ENCODE measurements around the gene CCNH. TPM values are rescaled to one million over a fixed set of nuclear protein-coding genes. Genes with fewer than 3 reads are reported as not detected.

CCNH gene
- total and polyA plus RNA-seq, 2 of the 4 experiments (the other 2 are of a cell fraction) = 37.4 to 100 TPM

- Histone ChIP-seq H3K36me3 (ENCODE audit: control insufficient read depth, insufficient read depth, low read length) (no peaks in the 10 kb centered on the region), H2AK5ac (ENCODE audit: low read depth, low read length) (no peak overlapping the region), H3K27ac (ENCODE audit: insufficient read depth, low read length) (no peak overlapping the region), H3K9ac (ENCODE audit: low read depth, low read length) (no peak overlapping the region), H2BK5ac (ENCODE audit: low read depth, low read length, poor library complexity, severe bottlenecking) (no peak overlapping the region), H3K23ac (ENCODE audit: low read depth, low read length) (no peak overlapping the region), H3K4me1 (ENCODE audit: control insufficient read depth, insufficient read depth, low read length) (no peaks in the 10 kb centered on the region), H2AFZ (replicated peaks; ENCODE audit: low read length, poor library complexity) (no peak overlapping the region), H3K9me1 (ENCODE audit: insufficient read depth, low read length) (no peaks in the 10 kb centered on the region), H3K4ac (ENCODE audit: low read depth, low read length) (no peak overlapping the region), H4K91ac (ENCODE audit: insufficient read depth, low read depth, low read length) (no peak overlapping the region), H3K9me3 (ENCODE audit: control insufficient read depth, insufficient read depth, low read length) (no peaks in the 10 kb centered on the region), H3K79me1 (ENCODE audit: low read depth in 1 of 2, low read length in 2 of 2) (no peaks in the 10 kb centered on the region), H3K4me3 (ENCODE audit: insufficient read depth, low read depth, low read length) (no peak overlapping the region), H2BK15ac (ENCODE audit: low read depth, low read length) (no peak overlapping the region), H3K4me2 (ENCODE audit: low read depth, low read length) (no peak overlapping the region), H4K20me1 (ENCODE audit: insufficient read depth, low read length) (no peaks in the 10 kb centered on the region), H2BK20ac (ENCODE audit: low read depth, low read length) (no peak overlapping the region), H2AK9ac (replicated peaks; ENCODE audit: low read depth, low read length, poor library complexity) (no peak overlapping the region), H3K14ac (replicated peaks; ENCODE audit: low read depth, low read length) (no peak overlapping the region), H4K8ac (ENCODE audit: low read depth in 2 of 2, low read length in 2 of 2) (no peak overlapping the region), H4K5ac (ENCODE audit: low read depth, low read length) (no peak overlapping the region), H3K18ac (ENCODE audit: low read depth, low read length) (no peak overlapping the region), H3K56ac (ENCODE audit: extremely low read depth, insufficient read depth, low read length) (no peak overlapping the region), H3K27me3 (ENCODE audit: control insufficient read depth, insufficient read depth, low read length) (no peaks in the 10 kb centered on the region), H2BK120ac (ENCODE audit: low read depth, low read length) (no peak overlapping the region)
- no TSS peak for BruUV-seq (replicated peaks)
- POLR2A ChIA-PET (ENCODE audit: unreplicated experiment) = no interaction called here
- TF ChIP-seq RAD21 (IDR thresholded peaks at IDR 0.05; ENCODE audit: low read length) (no peak), NFE2L2 (IDR thresholded peaks at IDR 0.05; ENCODE audit: low read depth, low read length) (no peak), MAZ (IDR thresholded peaks at IDR 0.05; ENCODE audit: borderline replicate concordance, low read depth, low read length) (no peak), POLR2A (IDR thresholded peaks at IDR 0.05; ENCODE audit: low read depth, low read length) (no peak), CEBPB (IDR thresholded peaks at IDR 0.05; ENCODE audit: low read depth, low read length) (peak; percentile 45; the same call in 1 of the 2 replicates)
- intact Hi-C loops (cut with micrococcal nuclease) (no loop called here), dilution Hi-C loops (cut with HindIII; ENCODE audit: low sequenced_read_pairs, unreplicated experiment) (no loop called here), in situ Hi-C loops (cut with MboI; ENCODE audit: low sequenced_read_pairs) (no loop called here)
- no peak for ATAC-seq (ENCODE audit: low read depth)
- DNase-seq = no peak
- no CpG with 5 or more reads among the region's 1 CpG for WGBS, 2 experiments (ENCODE audit: extremely low coverage in 2 of 2, insufficient read length in 1 of 2)
- CTCF ChIA-PET = interaction anchor here (0.6 kb wide), 1 partner anchor 505 kb away, joined by 3 read pairs; no protein-coding TSS in a partner anchor
Measured at GRCh38 chr5:87437724-87438123, 25.0 kb upstream of the CCNH start.

All from IMR-90 (cell line).